Astrocyte (in vitro differentiated cells and primary cell): Measurements from ENCODE around the gene CDH23. TPM values are rescaled to one million over a fixed set of nuclear protein-coding genes. Genes with fewer than 3 reads are reported as not detected.

Source experiments
- DNase-seq: peaks from one replicate; pipeline ENCODE4 v3.0.0-alpha.2; 2010; ENCODE audit warnings: low read depth
- FAIRE-seq: peaks from 2 replicates; lab custom pipeline; 2011; peaks lifted over from hg19 to GRCh38; lab: Jason Lieb, UNC
- H2AFZ ChIP-seq: 2 replicates; pipeline ENCODE4 v1.6.0; 2012; ENCODE audit warnings: low read depth, low read length, inconsistent platforms
- H3K27ac ChIP-seq: 2 replicates; pipeline ENCODE4 v1.5.1; 2011; ENCODE audit warnings: low read depth, low read length, inconsistent platforms
- H3K27me3 ChIP-seq: 2 replicates; pipeline ENCODE4 v1.6.0; 2011; ENCODE audit warnings: low read length, inconsistent platforms; ENCODE audit not compliant: insufficient read depth
- H3K36me3 ChIP-seq: 2 replicates; pipeline ENCODE4 v1.5.1; 2011; ENCODE audit warnings: low read length, inconsistent platforms; ENCODE audit not compliant: insufficient read depth
- H3K4me1 ChIP-seq: 2 replicates; pipeline ENCODE4 v1.5.1; 2011; ENCODE audit warnings: low read length, inconsistent platforms; ENCODE audit not compliant: insufficient read depth
- H3K4me2 ChIP-seq: 2 replicates; pipeline ENCODE4 v1.6.0; 2012; ENCODE audit warnings: low read length, inconsistent platforms
- H3K4me3 ChIP-seq: 2 replicates; pipeline ENCODE4 v1.5.1; 2011; ENCODE audit warnings: low read depth, mild to moderate bottlenecking, low read length, inconsistent platforms; ENCODE audit not compliant: insufficient read depth
- H3K79me2 ChIP-seq: 2 replicates; pipeline ENCODE4 v1.6.0; 2012; ENCODE audit warnings: mild to moderate bottlenecking, low read length, inconsistent platforms; ENCODE audit not compliant: insufficient read depth
- H3K9ac ChIP-seq: 2 replicates; pipeline ENCODE4 v1.6.0; 2012; ENCODE audit warnings: mild to moderate bottlenecking, low read length, inconsistent platforms
- H3K9me3 ChIP-seq: 2 replicates; pipeline ENCODE4 v1.5.1; 2012; ENCODE audit warnings: low read depth, mild to moderate bottlenecking, low read length, inconsistent platforms; ENCODE audit not compliant: insufficient read depth
- H4K20me1 ChIP-seq: 2 replicates; pipeline ENCODE4 v1.6.0; 2012; ENCODE audit warnings: low read length, inconsistent platforms; ENCODE audit not compliant: insufficient read depth
- H3K27ac Mint-ChIP-seq: one replicate; pipeline ENCODE4 v1.8.0; 2021; ENCODE audit warnings: mild to moderate bottlenecking, mixed read lengths; ENCODE audit not compliant: unreplicated experiment
- H3K27me3 Mint-ChIP-seq: one replicate; pipeline ENCODE4 v1.8.0; 2021; ENCODE audit warnings: low read depth, mixed read lengths; ENCODE audit not compliant: unreplicated experiment
- H3K36me3 Mint-ChIP-seq: one replicate; pipeline ENCODE4 v1.8.0; 2021; ENCODE audit warnings: low read depth, mixed read lengths; ENCODE audit not compliant: unreplicated experiment
- H3K4me1 Mint-ChIP-seq: one replicate; pipeline ENCODE4 v1.8.0; 2021; ENCODE audit warnings: low read depth, mixed read lengths; ENCODE audit not compliant: unreplicated experiment
- H3K4me3 Mint-ChIP-seq: one replicate; pipeline ENCODE4 v1.8.0; 2021; ENCODE audit warnings: mild to moderate bottlenecking, moderate library complexity, mixed read lengths; ENCODE audit not compliant: unreplicated experiment
- H3K9me3 Mint-ChIP-seq: one replicate; pipeline ENCODE4 v1.8.0; 2021; ENCODE audit warnings: mild to moderate bottlenecking, mixed read lengths; ENCODE audit not compliant: unreplicated experiment
- CTCF ChIP-seq: IDR thresholded peaks from 2 replicates; pipeline ENCODE4 v1.5.1; 2011; ENCODE audit warnings: low read depth, mild to moderate bottlenecking, inconsistent platforms, low read length, moderate library complexity; ENCODE audit not compliant: insufficient read depth
- EZH2 ChIP-seq: IDR thresholded peaks from 2 replicates; pipeline ENCODE4 v1.6.1; 2012; ENCODE audit warnings: mild to moderate bottlenecking, low read length, inconsistent platforms; ENCODE audit not compliant: insufficient read depth
- total RNA-seq: library from RNA; stranded (reverse); gene quantifications from 2 replicates; pipeline ENCODE4 v1.2.1, GENCODE V29; 2021

CDH23 gene
- total RNA-seq, 1 donor from 2014 or later: not detected

- H3K27me3 Mint-ChIP-seq: peaks cover 42% of the 10 kb centered on the region
- Histone ChIP-seq H3K9ac (no peak overlapping the region), H3K4me1 (no peaks in the 10 kb centered on the region), H3K79me2 (no peaks in the 10 kb centered on the region), H2AFZ (no peak overlapping the region), H4K20me1 (no peaks in the 10 kb centered on the region), H3K4me2 (no peak overlapping the region), H3K36me3 (no peaks in the 10 kb centered on the region), H3K27me3 (peaks cover 19% of the 10 kb centered on the region), H3K4me3 (no peak overlapping the region), H3K27ac (no peak overlapping the region), H3K9me3 (no peaks in the 10 kb centered on the region)
- FAIRE-seq (no peak), DNase-seq (no peak)
- no peaks in the 10 kb centered on the region for H3K4me1 Mint-ChIP-seq
- H3K36me3 Mint-ChIP-seq: peaks cover 2% of the 10 kb centered on the region
- no peak overlapping the region for H3K4me3 Mint-ChIP-seq
- TF ChIP-seq EZH2 (no peak), CTCF (no peak)
- no peaks in the 10 kb centered on the region for H3K9me3 Mint-ChIP-seq
- no peak overlapping the region for H3K27ac Mint-ChIP-seq
Observed at GRCh38 chr10:71462062-71462935, 65.6 kb downstream of the CDH23 start.

- Histone ChIP-seq H3K79me2 (no peaks in the 10 kb centered on the region), H4K20me1 (no peaks in the 10 kb centered on the region), H3K9ac (no peak overlapping the region), H3K27ac (no peak overlapping the region), H3K4me2 (no peak overlapping the region), H3K36me3 (no peaks in the 10 kb centered on the region), H3K4me3 (no peak overlapping the region), H3K4me1 (no peaks in the 10 kb centered on the region), H3K27me3 (peaks cover 14% of the 10 kb centered on the region), H2AFZ (no peak overlapping the region), H3K9me3 (no peaks in the 10 kb centered on the region)
- no peaks in the 10 kb centered on the region for H3K4me1 Mint-ChIP-seq
- FAIRE-seq (no peak), DNase-seq (no peak)
- no peak overlapping the region for H3K27ac Mint-ChIP-seq
- no peaks in the 10 kb centered on the region for H3K9me3 Mint-ChIP-seq
- TF ChIP-seq EZH2: no peak
- no peak for TF ChIP-seq CTCF
- no peak overlapping the region for H3K4me3 Mint-ChIP-seq
- peaks cover 38% of the 10 kb centered on the region for H3K27me3 Mint-ChIP-seq
- H3K36me3 Mint-ChIP-seq: peaks cover 2% of the 10 kb centered on the region
Observed at GRCh38 chr10:71463111-71463510, 66.4 kb downstream of the CDH23 start.
